HepG2 (cell line): ENCODE measurements around the gene GALNTL6. TPM values are rescaled to one million over a fixed set of nuclear protein-coding genes. Genes with fewer than 3 reads are reported as not detected.

Experiments
- ATAC-seq: fragments of 200-7000 bp; cut with Tn5 transposase; 3 replicates; pipeline ENCODE4 v1.9.1; 2020; ENCODE audit warnings: mild to moderate bottlenecking, moderate library complexity
- BruUV-seq: library from RNA; stranded (reverse); fragments of 400-500 nt; replicated peaks from 2 replicates; lab custom pipeline; 2021; lab: Mats Ljungman, UMichigan
- CTCF ChIA-PET: fragments of 300-600 bp; formaldehyde crosslinking; extraction: SDS; loops from one replicate; lab custom pipeline; 2021; ENCODE audit warnings: low total read pairs, inconsistent platforms, low intra/inter-chr PET ratio; lab: Yijun Ruan, JAX
- POLR2A ChIA-PET: fragments of 350-600 bp; sonication (Branson Sonifier 250); formaldehyde crosslinking; loops from one replicate; lab custom pipeline; 2020; ENCODE audit warnings: antibody characterized with exemption, inconsistent platforms; lab: Yijun Ruan, JAX
- DNase-seq: peaks from one replicate; pipeline ENCODE4 v3.0.0-alpha.2; 2015; ENCODE audit warnings: low spot score
- FAIRE-seq: peaks from 3 replicates; lab custom pipeline; 2011; peaks lifted over from hg19 to GRCh38; lab: Jason Lieb, UNC
- H2AFZ ChIP-seq: one replicate; pipeline ENCODE4 v1.6.1; 2011; ENCODE audit warnings: low read length, inconsistent platforms
- H3K27ac ChIP-seq: fragments of 300-600 bp; 3 replicates; pipeline ENCODE4 v1.8.0; 2011; ENCODE audit warnings: mixed run types, mild to moderate bottlenecking, mixed read lengths, low read length, inconsistent platforms; ENCODE audit not compliant: insufficient read depth; ENCODE audit errors: extremely low read length
- H3K27me3 ChIP-seq, 2 experiments: fragments of 200-600 bp in 1 of 2; 2 replicates in 1 of 2; 3 replicates in 1 of 2; pipeline versions ENCODE4 v1.6.0 to v1.8.0; 2011; ENCODE audit warnings: low read length in 2 of 2, mild to moderate bottlenecking in 2 of 2, moderate library complexity in 2 of 2, inconsistent platforms in 1 of 2; ENCODE audit not compliant: insufficient read depth in 2 of 2, control insufficient read depth in 1 of 2
- H3K36me3 ChIP-seq, 2 experiments: fragments of 200-600 bp in 1 of 2; replicated peaks in 1 of 2; 2 replicates in 1 of 2; 3 replicates in 1 of 2; pipeline versions ENCODE4 v1.5.1 to v1.8.0; 2011; ENCODE audit warnings: low read length in 2 of 2, inconsistent platforms in 1 of 2; ENCODE audit not compliant: insufficient read depth in 2 of 2, control insufficient read depth in 1 of 2
- H3K4me1 ChIP-seq: 2 replicates; pipeline ENCODE4 v1.5.1; 2012; ENCODE audit warnings: low read length, inconsistent platforms; ENCODE audit not compliant: insufficient read depth
- H3K4me2 ChIP-seq: 2 replicates; pipeline ENCODE4 v1.6.0; 2011; ENCODE audit warnings: low read depth, low read length, inconsistent platforms
- H3K4me3 ChIP-seq, 3 experiments: fragments of 200-600 bp in 1 of 3; sonication (generic), shearing (Covaris generic) in 1 of 3; replicated peaks in 1 of 3; 2 replicates each; pipeline ENCODE4 v1.5.1; 2011 to 2016; ENCODE audit warnings: low read length in 3 of 3, inconsistent platforms in 2 of 3, low read depth in 2 of 3, mild to moderate bottlenecking in 2 of 3, control low read depth in 1 of 3, mixed read lengths in 1 of 3; ENCODE audit not compliant: insufficient read depth in 1 of 3
- H3K79me2 ChIP-seq: one replicate; pipeline ENCODE4 v1.6.1; 2011; ENCODE audit warnings: low read length, inconsistent platforms; ENCODE audit not compliant: insufficient read depth
- H3K9ac ChIP-seq: 2 replicates; pipeline ENCODE4 v1.6.0; 2011; ENCODE audit warnings: mild to moderate bottlenecking, low read depth, low read length, inconsistent platforms; ENCODE audit not compliant: insufficient read depth
- H3K9me3 ChIP-seq: 2 replicates; pipeline ENCODE4 v1.5.1; 2012; ENCODE audit warnings: mild to moderate bottlenecking, low read length
- H4K20me1 ChIP-seq: 2 replicates; pipeline ENCODE4 v1.6.0; 2011; ENCODE audit warnings: inconsistent platforms, mild to moderate bottlenecking, low read length, moderate library complexity; ENCODE audit not compliant: insufficient read depth
- NFIC ChIP-seq: IDR thresholded peaks from 2 replicates; pipeline ENCODE4 v1.6.1; 2012; ENCODE audit warnings: mild to moderate bottlenecking, low read length, inconsistent platforms
- NFKBIZ ChIP-seq: IDR thresholded peaks from 2 replicates; pipeline ENCODE4 v1.6.1; 2018; ENCODE audit warnings: missing genetic modification reagents, missing compliant biosample characterization
- TEAD3 ChIP-seq: optimal IDR thresholded peaks from 2 replicates; pipeline ENCODE3; 2016; ENCODE audit warnings: borderline replicate concordance
- TRIM24 ChIP-seq: sonication (generic); formaldehyde crosslinking; IDR thresholded peaks from 2 replicates; pipeline ENCODE4 v1.8.0; 2022; ENCODE audit warnings: mild to moderate bottlenecking, missing genetic modification reagents
- ZNF124 ChIP-seq: sonication (generic); formaldehyde crosslinking; IDR thresholded peaks from 2 replicates; pipeline ENCODE4 v1.4.0; 2020; ENCODE audit warnings: missing genetic modification reagents
- ZNF33A ChIP-seq: sonication (generic); formaldehyde crosslinking; IDR thresholded peaks from 2 replicates; pipeline ENCODE4 v1.5.1; 2020; ENCODE audit warnings: missing genetic modification reagents, mild to moderate bottlenecking, moderate library complexity, borderline replicate concordance
- ZNF615 ChIP-seq: sonication (generic); formaldehyde crosslinking; IDR thresholded peaks from 2 replicates; pipeline ENCODE4 v1.5.0; 2020; ENCODE audit warnings: mild to moderate bottlenecking, missing genetic modification reagents, borderline replicate concordance
- ZSCAN25 ChIP-seq: sonication (generic); formaldehyde crosslinking; IDR thresholded peaks from 2 replicates; pipeline ENCODE4 v1.8.0; 2022; ENCODE audit warnings: mild to moderate bottlenecking, missing genetic modification reagents
- WGBS: methylation state at CpG from one replicate; pipeline ENCODE4 v1.1.6; 2017; ENCODE audit warnings: low lambda C conversion rate; 5-methylcytosine and 5-hydroxymethylcytosine counted together
- in situ Hi-C: cut with HindIII; loops from 2 replicates; pipeline ENCODE4 v1.10.0; 2017; ENCODE audit warnings: low pct_unique_long_range_greater_than_20kb; ENCODE audit not compliant: extremely low pct_ligation_motif_present
- intact Hi-C: fragments of 100-400 bp; cut with micrococcal nuclease; formaldehyde crosslinking; loops from one replicate; pipeline ENCODE4 v1.10.0; 2022; ENCODE audit not compliant: unreplicated experiment
- polyA plus RNA-seq, 8 experiments: library from polyadenylated mRNA; depleted of rRNA in 3 of 8; stranded (reverse) in 7 of 8; unstranded in 1 of 8; fragments of >200 nt; fragmentation: Illumina TruSeq in 4 of 8; extraction: Trizol in 4 of 8; gene quantifications; 2 replicates each; pipeline versions ENCODE4 v1.2.1 to v1.2.3, GENCODE V29; 2011 to 2016; ENCODE audit warnings: low read depth in 4 of 8, missing spikeins in 1 of 8, mixed read lengths in 1 of 8; ENCODE audit not compliant: insufficient read depth in 1 of 8
- total RNA-seq, 5 experiments: library from RNA; depleted of rRNA; stranded (reverse); fragments of >200 nt; fragmentation: Illumina TruSeq; extraction: Trizol; gene quantifications; 2 replicates each; pipeline ENCODE4 v1.2.3, GENCODE V29; 2016; ENCODE audit warnings: low read depth in 1 of 5
- TF ChIP-seq, protein P1 (sequence below): sonication (generic); formaldehyde crosslinking; IDR thresholded peaks from 2 replicates; pipeline ENCODE4 v1.4.0; 2020; ENCODE audit warnings: missing genetic modification reagents
- TF ChIP-seq, protein P2 (sequence below), 2 experiments: sonication (generic) in 1 of 2; formaldehyde crosslinking in 1 of 2; IDR thresholded peaks; 2 replicates each; pipeline versions ENCODE4 v1.4.0 to v1.6.1; 2016 to 2020; ENCODE audit warnings: borderline replicate concordance in 1 of 2, low read depth in 1 of 2, mild to moderate bottlenecking in 1 of 2, missing genetic modification reagents in 1 of 2

Gene GALNTL6
- total and polyA plus RNA-seq, 2 of the 13 experiments (the other 11 are each of a cell fraction or from before 2014, with no cell fraction given), result not detected

DNA sequence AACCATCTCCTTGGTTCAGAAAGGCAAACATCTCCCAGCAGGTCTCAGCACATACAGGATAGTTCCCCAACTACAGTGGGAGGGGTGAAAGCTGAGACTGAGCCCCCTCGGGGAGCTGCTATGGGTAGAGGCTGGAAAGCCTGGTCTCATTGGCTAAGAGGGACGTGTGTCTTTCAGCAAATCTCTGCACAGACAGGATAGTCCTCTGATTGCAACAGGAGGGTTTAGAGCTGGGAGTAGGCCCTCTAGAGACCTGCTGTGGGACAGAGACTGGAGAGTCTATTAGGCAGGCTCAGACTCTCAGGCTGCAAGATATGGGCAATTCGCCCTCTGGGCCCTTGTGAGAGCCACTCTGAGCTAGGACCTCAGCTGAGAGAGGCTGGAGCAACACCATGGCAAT lies 1083.8 kb downstream of the GALNTL6 start (continued):
- TF ChIP-seq, protein P1, sequence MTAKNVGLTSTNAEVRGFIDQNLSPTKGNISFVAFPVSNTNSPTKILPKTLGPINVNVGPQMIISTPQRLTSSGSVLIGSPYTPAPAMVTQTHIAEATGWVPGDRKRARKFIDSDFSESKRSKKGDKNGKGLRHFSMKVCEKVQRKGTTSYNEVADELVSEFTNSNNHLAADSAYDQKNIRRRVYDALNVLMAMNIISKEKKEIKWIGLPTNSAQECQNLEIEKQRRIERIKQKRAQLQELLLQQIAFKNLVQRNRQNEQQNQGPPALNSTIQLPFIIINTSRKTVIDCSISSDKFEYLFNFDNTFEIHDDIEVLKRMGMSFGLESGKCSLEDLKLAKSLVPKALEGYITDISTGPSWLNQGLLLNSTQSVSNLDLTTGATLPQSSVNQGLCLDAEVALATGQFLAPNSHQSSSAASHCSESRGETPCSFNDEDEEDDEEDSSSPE (CRISPR knock-in tag), result no peak
- TF ChIP-seq NFIC, result no peak
- TF ChIP-seq, all 625 proteins: peak for 0

DNA sequence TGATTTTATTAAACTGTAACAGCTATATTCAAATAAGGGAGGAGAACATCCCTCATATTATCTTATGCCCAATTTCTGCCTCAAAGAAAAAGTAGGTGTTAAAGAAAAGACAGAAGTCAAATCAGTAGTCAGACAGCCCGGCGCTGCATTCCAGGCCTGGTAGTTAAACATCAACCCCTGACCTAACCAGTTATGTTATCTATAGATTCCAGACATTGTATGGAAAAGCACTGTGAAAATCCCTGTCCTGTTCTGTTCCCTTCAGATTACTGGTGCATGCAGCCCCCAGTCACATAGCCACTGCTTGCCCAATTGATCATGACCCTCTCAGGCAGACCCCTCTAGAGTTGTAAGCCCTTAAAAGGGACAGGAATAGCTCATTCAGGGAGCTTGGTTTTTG lies 1085.5 kb downstream of the GALNTL6 start:
- no peak overlapping the region for H3K4me2 ChIP-seq
- H3K27ac ChIP-seq, result no peak overlapping the region
- 0 out of 2 replicates have a peak, but pooled peaks cover 8% of the 10 kb centered on the region for H3K4me1 ChIP-seq
- DNase-seq (peak; percentile 5), ATAC-seq (0 out of 3 replicates have a peak, but pooled peaks have one; percentile 30), FAIRE-seq (no peak)
- no peaks in the 10 kb centered on the region for H4K20me1 ChIP-seq
- ChIA-PET CTCF (no interaction called here), POLR2A (no interaction called here)
- peaks cover 22% of the 10 kb centered on the region for H3K9me3 ChIP-seq
- H3K36me3 ChIP-seq, result no peaks in the 10 kb centered on the region
- no peak overlapping the region for H3K9ac ChIP-seq
- intact Hi-C loops, result no loop called here
- no TSS peak for BruUV-seq
- H2AFZ ChIP-seq, result no peak overlapping the region
- no peak overlapping the region for H3K4me3 ChIP-seq
- H3K27me3 ChIP-seq, result no peaks in the 10 kb centered on the region
- in situ Hi-C loops, result no loop called here
- no peak for TF ChIP-seq ZNF33A (CRISPR knock-in tag)
- TF ChIP-seq TEAD3 (CRISPR knock-in tag), result peak; percentile 67
- TF ChIP-seq ZSCAN25 (CRISPR knock-in tag), result no peak
- TF ChIP-seq, protein P2, sequence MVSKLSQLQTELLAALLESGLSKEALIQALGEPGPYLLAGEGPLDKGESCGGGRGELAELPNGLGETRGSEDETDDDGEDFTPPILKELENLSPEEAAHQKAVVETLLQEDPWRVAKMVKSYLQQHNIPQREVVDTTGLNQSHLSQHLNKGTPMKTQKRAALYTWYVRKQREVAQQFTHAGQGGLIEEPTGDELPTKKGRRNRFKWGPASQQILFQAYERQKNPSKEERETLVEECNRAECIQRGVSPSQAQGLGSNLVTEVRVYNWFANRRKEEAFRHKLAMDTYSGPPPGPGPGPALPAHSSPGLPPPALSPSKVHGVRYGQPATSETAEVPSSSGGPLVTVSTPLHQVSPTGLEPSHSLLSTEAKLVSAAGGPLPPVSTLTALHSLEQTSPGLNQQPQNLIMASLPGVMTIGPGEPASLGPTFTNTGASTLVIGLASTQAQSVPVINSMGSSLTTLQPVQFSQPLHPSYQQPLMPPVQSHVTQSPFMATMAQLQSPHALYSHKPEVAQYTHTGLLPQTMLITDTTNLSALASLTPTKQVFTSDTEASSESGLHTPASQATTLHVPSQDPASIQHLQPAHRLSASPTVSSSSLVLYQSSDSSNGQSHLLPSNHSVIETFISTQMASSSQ (IDR thresholded peaks at IDR 0.05; ENCODE audit: low read depth), result 0 out of 2 replicates have a peak, but pooled peaks have one; percentile 30
- TF ChIP-seq, protein P2 (CRISPR knock-in tag; IDR thresholded peaks at IDR 0.05; ENCODE audit: borderline replicate concordance), result peak; percentile 33; the same call in 1 of the 2 replicates
- no peak for TF ChIP-seq NFKBIZ (CRISPR knock-in tag)
- TF ChIP-seq ZNF124 (CRISPR knock-in tag), result peak; percentile 74; the same call in 1 of the 2 replicates
- no peak for TF ChIP-seq TRIM24 (CRISPR knock-in tag)
- no peak for TF ChIP-seq ZNF615
- 0% methylated on average over 2 of the region's 2 CpGs for WGBS
- H3K79me2 ChIP-seq, result no peaks in the 10 kb centered on the region
